ENCODE results near the gene MUC22.

MUC22 gene

DNA sequence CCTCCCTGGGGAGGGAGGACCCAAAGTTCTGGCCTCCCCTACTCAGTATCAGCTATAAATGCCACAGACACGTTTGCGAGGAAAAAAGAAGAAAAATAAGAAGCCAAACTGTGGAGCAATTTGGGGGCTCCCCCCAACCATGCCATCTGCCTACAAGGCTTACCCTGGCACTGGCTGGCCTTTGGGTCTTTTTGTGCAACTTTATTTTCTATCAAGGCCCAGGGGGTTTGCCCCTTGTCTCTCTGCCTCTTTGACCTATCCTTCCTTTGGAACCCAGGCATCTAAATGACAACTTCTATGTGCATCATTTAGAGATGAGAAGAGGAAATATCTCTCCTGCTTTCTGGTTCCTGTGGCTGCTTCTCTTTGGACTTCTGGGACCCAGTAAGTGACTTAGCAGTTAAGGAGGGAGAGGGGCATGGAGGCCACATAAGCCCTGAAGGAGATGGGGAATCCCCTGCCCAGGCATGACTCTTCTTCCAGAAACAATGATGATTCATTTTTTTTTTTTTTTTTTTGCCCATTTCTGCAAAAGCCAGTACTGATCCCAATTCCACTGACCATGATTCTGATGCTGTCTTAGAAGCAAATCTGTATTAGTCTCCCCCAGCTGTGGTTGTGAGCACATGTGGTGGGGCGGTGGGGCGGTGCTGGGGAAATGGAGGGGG lies at the start of gene MUC22:
Gene MUC22, plus strand, starts transcription at position 82 of the 668 bp plus-strand sequence. Its CDS starts 233 bp downstream, at position 315.
- DNase-seq (ENCODE audit: low read depth in 2 of 2) = peak; percentile 27 to 74
- H3K4me3 ChIP-seq (replicated peaks in 1 of 2; ENCODE audit: low read depth in 2 of 2, low read length in 2 of 2) = no peak within 1 kb of the TSS
- TF ChIP-seq, protein P1, sequence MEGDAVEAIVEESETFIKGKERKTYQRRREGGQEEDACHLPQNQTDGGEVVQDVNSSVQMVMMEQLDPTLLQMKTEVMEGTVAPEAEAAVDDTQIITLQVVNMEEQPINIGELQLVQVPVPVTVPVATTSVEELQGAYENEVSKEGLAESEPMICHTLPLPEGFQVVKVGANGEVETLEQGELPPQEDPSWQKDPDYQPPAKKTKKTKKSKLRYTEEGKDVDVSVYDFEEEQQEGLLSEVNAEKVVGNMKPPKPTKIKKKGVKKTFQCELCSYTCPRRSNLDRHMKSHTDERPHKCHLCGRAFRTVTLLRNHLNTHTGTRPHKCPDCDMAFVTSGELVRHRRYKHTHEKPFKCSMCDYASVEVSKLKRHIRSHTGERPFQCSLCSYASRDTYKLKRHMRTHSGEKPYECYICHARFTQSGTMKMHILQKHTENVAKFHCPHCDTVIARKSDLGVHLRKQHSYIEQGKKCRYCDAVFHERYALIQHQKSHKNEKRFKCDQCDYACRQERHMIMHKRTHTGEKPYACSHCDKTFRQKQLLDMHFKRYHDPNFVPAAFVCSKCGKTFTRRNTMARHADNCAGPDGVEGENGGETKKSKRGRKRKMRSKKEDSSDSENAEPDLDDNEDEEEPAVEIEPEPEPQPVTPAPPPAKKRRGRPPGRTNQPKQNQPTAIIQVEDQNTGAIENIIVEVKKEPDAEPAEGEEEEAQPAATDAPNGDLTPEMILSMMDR (IDR thresholded peaks at IDR 0.05; ENCODE audit: low read depth, low read length) = no peak

DNA sequence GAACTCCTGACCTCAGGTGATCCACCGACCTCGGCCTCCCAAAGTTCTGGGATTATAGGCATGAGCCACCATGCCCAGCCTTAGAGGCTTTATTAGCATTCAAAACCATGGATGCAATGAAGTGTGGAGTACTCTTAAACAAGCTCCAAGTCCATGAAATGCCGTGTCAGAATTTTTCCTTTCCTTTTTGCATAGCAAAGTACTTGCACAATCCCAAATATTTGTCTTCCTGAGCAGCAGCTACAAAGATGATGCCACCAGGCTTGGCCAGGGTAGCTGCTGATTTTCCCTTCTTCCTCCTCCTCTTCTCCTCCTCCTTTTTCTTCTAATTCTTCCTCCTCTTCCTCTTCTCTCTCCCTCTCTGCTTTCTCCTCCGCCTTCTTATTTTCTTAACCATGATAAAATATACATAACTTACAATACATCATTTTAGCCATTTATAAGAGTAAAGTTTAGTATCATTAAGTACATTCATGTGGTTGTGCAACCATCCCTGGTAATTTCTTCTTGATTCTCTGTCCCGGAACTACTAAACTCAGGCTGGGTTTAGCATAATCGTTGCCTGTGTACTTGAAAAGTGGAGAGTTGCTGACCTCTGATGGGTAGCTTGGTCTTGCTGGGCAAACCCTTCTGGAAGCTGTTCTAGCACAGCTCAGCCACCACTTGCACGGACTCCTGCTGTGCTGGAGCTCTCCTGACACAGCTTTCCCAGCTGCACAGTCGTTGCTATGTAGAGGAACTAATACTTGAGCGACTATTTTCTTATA lies 49.2 kb upstream of the MUC22 start:
- TF ChIP-seq, protein P1 (IDR thresholded peaks at IDR 0.05; ENCODE audit: low read depth, low read length) = no peak
- peak; percentile 15 to 26 for DNase-seq (ENCODE audit: low read depth in 2 of 2)
- H3K4me3 ChIP-seq (replicated peaks in 1 of 2; ENCODE audit: low read depth in 2 of 2, low read length in 2 of 2) = no peak overlapping the region

DNA sequence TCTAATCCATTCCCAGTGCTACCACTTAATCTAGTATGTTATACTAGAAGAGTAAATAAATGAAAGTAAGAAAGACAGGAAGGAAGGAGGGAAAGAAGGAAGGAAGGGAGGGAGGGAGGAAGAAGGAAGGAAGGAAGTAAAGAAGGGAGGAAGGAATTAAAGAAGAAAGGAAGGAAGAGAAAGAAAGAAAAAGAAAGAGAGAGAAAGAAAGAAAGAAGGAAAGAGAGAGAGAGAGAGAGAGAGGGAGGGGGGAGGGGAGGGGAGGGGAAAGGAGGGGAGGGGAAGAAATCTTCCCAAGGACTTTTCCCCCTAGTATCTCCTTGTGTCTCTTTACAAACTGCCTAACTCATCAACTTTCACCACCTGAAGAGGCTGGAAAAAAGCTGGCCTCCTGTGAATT lies 47.6 kb upstream of the MUC22 start:
- H3K4me3 ChIP-seq (replicated peaks in 1 of 2; ENCODE audit: low read depth in 2 of 2, low read length in 2 of 2) = no peak overlapping the region
- TF ChIP-seq, protein P1 (IDR thresholded peaks at IDR 0.05; ENCODE audit: low read depth, low read length) = no peak
- DNase-seq (ENCODE audit: low read depth in 2 of 2) = no peak

DNA sequence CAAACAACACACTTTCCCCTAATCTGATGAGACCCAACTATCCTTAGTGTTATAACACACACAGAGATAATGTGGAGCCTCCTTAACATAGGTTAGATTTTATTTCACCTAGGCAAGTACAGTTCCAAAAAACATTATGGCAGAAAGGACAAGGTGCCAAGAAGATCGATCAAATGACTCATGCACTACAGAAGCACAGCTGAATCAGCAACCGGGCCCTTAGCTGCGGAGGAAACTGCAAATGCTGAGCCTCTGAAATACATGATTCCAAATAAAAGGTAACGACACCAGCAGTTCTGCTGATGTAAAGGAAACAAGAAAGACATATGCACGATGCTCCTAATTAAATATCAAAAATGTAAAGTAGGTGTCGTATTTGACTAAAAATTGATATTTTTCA lies 46.6 kb upstream of the MUC22 start:
- no peak for DNase-seq (ENCODE audit: low read depth in 2 of 2)
- no peak overlapping the region for H3K4me3 ChIP-seq (replicated peaks in 1 of 2; ENCODE audit: low read depth in 2 of 2, low read length in 2 of 2)
- TF ChIP-seq, protein P1 (IDR thresholded peaks at IDR 0.05; ENCODE audit: low read depth, low read length) = no peak

DNA sequence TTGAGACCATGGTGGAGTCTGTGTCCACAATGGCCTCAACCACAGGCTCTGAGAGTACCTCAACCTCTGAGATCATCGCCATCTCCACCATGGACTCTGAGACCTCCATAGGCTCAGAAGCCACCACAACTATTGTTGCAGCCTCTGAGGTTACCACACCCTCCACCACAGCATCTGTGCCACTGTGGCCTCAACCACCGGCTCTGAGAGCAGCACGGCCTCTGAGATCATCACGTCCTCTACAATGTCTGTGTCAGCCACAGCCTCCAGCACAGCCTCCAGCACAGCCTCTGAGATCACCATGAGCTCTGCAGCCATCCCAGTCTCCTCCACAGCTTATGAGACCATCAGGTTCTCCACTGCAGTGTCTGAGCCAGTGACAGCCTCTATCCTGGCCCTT lies 46.2 kb upstream of the MUC22 start:
- no peak for DNase-seq (ENCODE audit: low read depth in 2 of 2)
- TF ChIP-seq, protein P1 (IDR thresholded peaks at IDR 0.05; ENCODE audit: low read depth, low read length) = no peak
- H3K4me3 ChIP-seq (replicated peaks in 1 of 2; ENCODE audit: low read depth in 2 of 2, low read length in 2 of 2) = no peak overlapping the region

DNA sequence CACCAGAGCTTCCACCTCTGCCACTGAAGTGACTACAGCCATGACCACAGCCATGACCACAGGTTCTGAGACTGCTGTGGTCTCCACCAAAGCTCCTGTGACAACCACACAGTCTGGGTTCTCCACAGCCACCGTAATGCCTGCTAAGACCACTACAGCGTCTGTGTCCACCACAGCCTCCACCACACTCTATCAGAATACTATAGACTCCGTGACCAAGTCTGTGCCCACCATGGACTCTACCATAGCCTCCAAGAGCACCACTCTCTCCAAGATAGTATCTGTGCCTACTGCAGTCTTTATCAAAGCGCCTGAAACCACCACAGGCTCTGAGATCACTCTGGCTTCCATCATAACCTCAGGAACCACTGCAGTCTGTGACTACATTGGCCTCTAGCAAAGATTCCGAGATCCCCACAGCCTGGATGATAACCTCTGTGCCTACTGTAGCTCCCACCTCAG lies 45.1 kb upstream of the MUC22 start:
- no peak for DNase-seq (ENCODE audit: low read depth in 2 of 2)
- TF ChIP-seq, protein P1 (IDR thresholded peaks at IDR 0.05; ENCODE audit: low read depth, low read length) = no peak
- H3K4me3 ChIP-seq (replicated peaks in 1 of 2; ENCODE audit: low read depth in 2 of 2, low read length in 2 of 2) = no peak overlapping the region
